ENCODE results near the gene PCSK2. TPM values are rescaled to one million over a fixed set of nuclear protein-coding genes. Genes with fewer than 3 reads are reported as not detected.

PCSK2 gene
- total and polyA plus RNA-seq, 2 experiments from 2014 or later = 1.3 to 3.8 TPM

- Histone ChIP-seq H3K9me3 (ENCODE audit: low read depth) (no peaks in the 10 kb centered on the region), H3K4me2 (no peak overlapping the region), H3K4me3 (no peak overlapping the region), H3K36me3 (replicated peaks; ENCODE audit: insufficient read depth, low read depth) (no peaks in the 10 kb centered on the region), H3K79me2 (no peaks in the 10 kb centered on the region), H3K9me2 (replicated peaks; ENCODE audit: insufficient read depth) (no peaks in the 10 kb centered on the region), H3K4me1 (ENCODE audit: insufficient read depth) (no peaks in the 10 kb centered on the region), H3K27me3 (no peaks in the 10 kb centered on the region), H3K27ac (no peak overlapping the region), H2AFZ (no peak overlapping the region), H4K20me1 (ENCODE audit: insufficient read depth, poor library complexity, severe bottlenecking) (no peaks in the 10 kb centered on the region)
- WGBS (ENCODE audit: low lambda C conversion rate, missing lambda C conversion rate) = 84% methylated on average over 3 of the region's 3 CpGs
- no peak for DNase-seq (ENCODE audit: low spot score)
- TF ChIP-seq EZH2phosphoT487 (IDR thresholded peaks at IDR 0.05; ENCODE audit: low read depth, severe bottlenecking, unreplicated experiment) (no peak), CTCF (IDR thresholded peaks at IDR 0.05; ENCODE audit: poor library complexity) (no peak), EZH2 (IDR thresholded peaks at IDR 0.05; ENCODE audit: borderline replicate concordance) (no peak)
Observed at GRCh38 chr20:17287998-17288397, 61.2 kb downstream of the PCSK2 start.

- 89% methylated on average over 3 of the region's 3 CpGs for WGBS (ENCODE audit: low lambda C conversion rate, missing lambda C conversion rate)
- H4K20me1 ChIP-seq (ENCODE audit: insufficient read depth, poor library complexity, severe bottlenecking) = no peaks in the 10 kb centered on the region
- no peaks in the 10 kb centered on the region for H3K27me3 ChIP-seq
- no peaks in the 10 kb centered on the region for H3K4me1 ChIP-seq (ENCODE audit: insufficient read depth)
- no peak overlapping the region for H2AFZ ChIP-seq
- no peak overlapping the region for H3K4me3 ChIP-seq
- no peaks in the 10 kb centered on the region for H3K79me2 ChIP-seq
- H3K9me3 ChIP-seq (ENCODE audit: low read depth) = no peaks in the 10 kb centered on the region
- H3K27ac ChIP-seq = no peak overlapping the region
- TF ChIP-seq EZH2 (IDR thresholded peaks at IDR 0.05; ENCODE audit: borderline replicate concordance) = no peak
- no peak for TF ChIP-seq EZH2phosphoT487 (IDR thresholded peaks at IDR 0.05; ENCODE audit: low read depth, severe bottlenecking, unreplicated experiment)
- no peak for TF ChIP-seq CTCF (IDR thresholded peaks at IDR 0.05; ENCODE audit: poor library complexity)
- H3K4me2 ChIP-seq = no peak overlapping the region
- DNase-seq (ENCODE audit: low spot score) = no peak
- no peaks in the 10 kb centered on the region for H3K9me2 ChIP-seq (replicated peaks; ENCODE audit: insufficient read depth)
- no peaks in the 10 kb centered on the region for H3K36me3 ChIP-seq (replicated peaks; ENCODE audit: insufficient read depth, low read depth)
Observed at GRCh38 chr20:17295151-17295726, 68.4 kb downstream of the PCSK2 start.

- 83% methylated on average over 4 of the region's 4 CpGs for WGBS (ENCODE audit: low lambda C conversion rate, missing lambda C conversion rate)
- no peak for DNase-seq (ENCODE audit: low spot score)
- Histone ChIP-seq H3K4me2 (no peak overlapping the region), H3K9me2 (replicated peaks; ENCODE audit: insufficient read depth) (no peaks in the 10 kb centered on the region), H3K36me3 (replicated peaks; ENCODE audit: insufficient read depth, low read depth) (no peaks in the 10 kb centered on the region), H3K4me1 (ENCODE audit: insufficient read depth) (no peaks in the 10 kb centered on the region), H3K9me3 (ENCODE audit: low read depth) (no peaks in the 10 kb centered on the region), H4K20me1 (ENCODE audit: insufficient read depth, poor library complexity, severe bottlenecking) (no peaks in the 10 kb centered on the region), H2AFZ (no peak overlapping the region), H3K4me3 (no peak overlapping the region), H3K79me2 (no peaks in the 10 kb centered on the region), H3K27me3 (no peaks in the 10 kb centered on the region), H3K27ac (no peak overlapping the region)
- TF ChIP-seq EZH2 (IDR thresholded peaks at IDR 0.05; ENCODE audit: borderline replicate concordance) (no peak), EZH2phosphoT487 (IDR thresholded peaks at IDR 0.05; ENCODE audit: low read depth, severe bottlenecking, unreplicated experiment) (no peak), CTCF (IDR thresholded peaks at IDR 0.05; ENCODE audit: poor library complexity) (no peak)
Observed at GRCh38 chr20:17295991-17296390, 69.2 kb downstream of the PCSK2 start.

- Histone ChIP-seq H2AFZ (no peak overlapping the region), H3K27ac (no peak overlapping the region), H3K4me3 (no peak overlapping the region), H3K4me1 (ENCODE audit: insufficient read depth) (no peaks in the 10 kb centered on the region), H3K9me3 (ENCODE audit: low read depth) (no peaks in the 10 kb centered on the region), H3K4me2 (no peak overlapping the region), H3K27me3 (no peaks in the 10 kb centered on the region), H3K36me3 (replicated peaks; ENCODE audit: insufficient read depth, low read depth) (no peaks in the 10 kb centered on the region), H4K20me1 (ENCODE audit: insufficient read depth, poor library complexity, severe bottlenecking) (no peaks in the 10 kb centered on the region), H3K9me2 (replicated peaks; ENCODE audit: insufficient read depth) (no peaks in the 10 kb centered on the region), H3K79me2 (no peaks in the 10 kb centered on the region)
- TF ChIP-seq CTCF (IDR thresholded peaks at IDR 0.05; ENCODE audit: poor library complexity) (no peak), EZH2phosphoT487 (IDR thresholded peaks at IDR 0.05; ENCODE audit: low read depth, severe bottlenecking, unreplicated experiment) (no peak), EZH2 (IDR thresholded peaks at IDR 0.05; ENCODE audit: borderline replicate concordance) (no peak)
- no peak for DNase-seq (ENCODE audit: low spot score)
Observed at GRCh38 chr20:17298171-17298570, 71.3 kb downstream of the PCSK2 start.
